ENCODE measurements around the gene GGT5.

- TF ChIP-seq CTCF (IDR thresholded peaks at IDR 0.05; ENCODE audit: poor library complexity) (no peak), EZH2phosphoT487 (IDR thresholded peaks at IDR 0.05; ENCODE audit: low read depth, severe bottlenecking, unreplicated experiment) (no peak), EZH2 (IDR thresholded peaks at IDR 0.05; ENCODE audit: borderline replicate concordance) (no peak)
These were observed 39.3 kb downstream of the GGT5 start for GRCh38 chr22:24205438-24206195.

Measured in hepatocyte (in vitro differentiated cells).